Measurements from ENCODE around the gene METTL9.
"Not testable (repeated sequence)": the region's sequence is repeated elsewhere in the genome, so short reads cannot be mapped to it uniquely, and the experiment has no call there.

The METTL9 gene

GRCh38 chr16:21656795-21657768 lies 57.7 kb downstream of the METTL9 start:
- DNase-seq (ENCODE audit: low read depth, low spot score), result peak; percentile 36

DNA sequence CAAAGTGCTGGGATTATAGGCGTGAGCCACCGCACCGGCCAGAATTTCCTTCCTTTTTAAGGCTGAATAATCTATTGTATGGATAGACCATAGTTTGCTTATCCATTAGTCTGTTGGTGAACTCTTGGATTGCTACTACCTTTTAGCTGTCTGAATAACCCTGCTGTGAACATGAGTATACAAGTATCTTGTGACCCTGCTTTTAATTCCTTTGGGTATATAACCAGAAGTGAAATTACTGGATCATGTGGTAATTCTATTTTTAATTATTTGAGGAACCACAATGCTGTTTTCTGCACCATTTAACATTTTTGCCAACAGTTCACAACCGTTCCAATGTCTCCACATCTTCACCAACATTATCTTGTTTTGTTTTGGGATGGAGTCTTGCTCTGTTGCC lies 59.7 kb downstream of the METTL9 start:
- DNase-seq (ENCODE audit: low read depth, low spot score), result no peak

GRCh38 chr16:21663889-21664647 lies 64.7 kb downstream of the METTL9 start, which contains the start of gene OTOA:
Gene OTOA, plus strand, starts transcription at chr16:21663968. Its CDS starts 14,547 bp downstream, at chr16:21678515.
- no peak for DNase-seq (ENCODE audit: low read depth, low spot score)

DNA sequence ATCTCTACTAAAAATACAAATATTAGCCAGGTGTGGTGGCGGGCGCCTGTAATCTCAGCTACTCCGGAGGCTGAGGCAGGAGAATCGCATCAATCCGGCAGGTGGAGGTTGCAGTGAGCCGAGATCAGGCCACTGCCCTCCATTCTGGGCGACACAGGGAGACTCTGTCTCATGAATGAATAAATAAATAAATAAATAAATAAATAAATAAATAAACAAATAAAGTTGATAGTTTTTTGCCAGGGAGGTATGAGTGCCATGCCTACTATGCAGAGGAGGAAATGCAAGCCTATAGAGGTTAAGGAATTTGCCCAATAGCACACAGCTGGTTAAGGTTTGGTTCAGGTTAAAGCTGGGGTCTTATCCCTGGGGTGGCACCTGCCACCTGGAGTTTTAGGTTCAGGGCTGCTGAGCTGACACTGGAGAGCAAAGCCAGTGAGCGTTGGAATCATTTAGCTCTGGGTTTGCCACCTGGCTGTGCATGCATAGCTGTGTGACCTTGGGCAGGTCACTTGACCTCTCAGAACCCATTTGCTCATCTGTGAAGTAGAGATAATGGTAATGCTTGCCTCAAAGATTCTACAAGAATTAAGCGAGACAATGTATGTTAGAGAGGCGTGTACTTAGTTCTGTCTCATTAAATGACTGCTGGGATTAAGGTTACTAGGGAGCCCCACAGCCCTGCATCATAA lies 65.6 kb downstream of the METTL9 start:
- DNase-seq (ENCODE audit: low read depth, low spot score), result no peak

DNA sequence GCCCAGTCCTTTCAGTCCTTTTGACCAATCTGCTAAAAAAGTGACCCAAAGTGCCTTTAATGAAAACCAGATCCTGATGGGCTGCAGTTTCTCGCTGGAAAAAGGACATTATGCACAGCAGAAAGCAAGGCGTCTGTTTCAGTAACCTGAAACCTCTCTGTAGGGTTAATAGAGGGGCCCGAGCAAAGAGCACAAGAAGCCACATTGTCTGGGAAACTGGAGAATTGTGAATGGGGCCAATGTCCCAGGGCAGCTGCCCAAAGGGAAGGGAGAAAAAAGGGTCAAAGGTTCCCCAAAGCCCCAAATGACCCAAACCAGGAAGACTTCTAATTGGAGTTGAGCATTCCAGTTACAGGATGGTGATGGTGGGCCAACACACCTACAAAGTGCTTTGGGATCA lies 67.4 kb downstream of the METTL9 start:
- no peak for DNase-seq (ENCODE audit: low read depth, low spot score)

GRCh38 chr16:21667575-21667974 lies 68.2 kb downstream of the METTL9 start:
- no peak for DNase-seq (ENCODE audit: low read depth, low spot score)

DNA sequence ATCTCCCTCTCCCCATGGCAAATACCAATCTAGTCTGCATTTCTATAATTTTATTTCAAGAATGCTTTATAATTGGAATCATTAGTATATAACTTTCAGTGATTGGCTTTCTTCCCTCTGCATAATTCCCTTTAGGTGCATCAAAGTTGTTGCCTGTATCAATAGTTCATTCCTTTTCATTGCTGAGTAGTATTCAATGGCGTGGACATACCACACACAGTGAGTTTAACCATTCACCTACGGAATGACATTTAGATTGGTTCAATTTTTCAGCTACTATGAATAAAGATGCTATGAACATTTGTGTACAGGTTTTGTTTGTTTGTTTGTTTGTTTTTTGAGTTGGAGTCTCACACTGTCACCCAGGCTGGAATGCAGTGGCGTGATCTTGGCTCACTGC lies 74.1 kb downstream of the METTL9 start:
- DNase-seq (ENCODE audit: low read depth, low spot score), result no peak

GRCh38 chr16:21674456-21674855 lies 75.1 kb downstream of the METTL9 start:
- not testable (repeated sequence) for DNase-seq (ENCODE audit: low read depth, low spot score)

DNA sequence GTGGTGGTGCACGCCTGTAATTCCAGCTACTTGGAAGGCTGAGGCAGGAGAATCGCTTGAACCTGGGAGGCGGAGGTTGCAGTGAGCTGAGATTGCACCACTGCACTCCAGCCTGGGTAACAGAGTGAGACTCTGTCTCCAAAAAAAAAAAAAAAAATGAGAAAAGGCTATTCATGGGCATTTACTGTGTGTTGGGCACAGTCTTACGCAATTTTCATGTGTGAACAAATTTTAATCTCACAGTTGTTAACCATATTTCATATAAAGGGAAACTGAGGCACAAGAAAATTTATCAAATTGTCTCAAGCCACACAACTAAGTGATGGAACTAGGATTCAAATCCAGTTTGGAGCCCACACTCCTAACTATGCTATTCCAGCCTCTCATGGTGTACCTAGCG lies 81.3 kb downstream of the METTL9 start:
- DNase-seq (ENCODE audit: low read depth, low spot score), result not testable (repeated sequence)

- DNase-seq (ENCODE audit: low read depth, low spot score), result no peak
Measured at GRCh38 chr16:21683184-21683583, 83.8 kb downstream of the METTL9 start.

DNA sequence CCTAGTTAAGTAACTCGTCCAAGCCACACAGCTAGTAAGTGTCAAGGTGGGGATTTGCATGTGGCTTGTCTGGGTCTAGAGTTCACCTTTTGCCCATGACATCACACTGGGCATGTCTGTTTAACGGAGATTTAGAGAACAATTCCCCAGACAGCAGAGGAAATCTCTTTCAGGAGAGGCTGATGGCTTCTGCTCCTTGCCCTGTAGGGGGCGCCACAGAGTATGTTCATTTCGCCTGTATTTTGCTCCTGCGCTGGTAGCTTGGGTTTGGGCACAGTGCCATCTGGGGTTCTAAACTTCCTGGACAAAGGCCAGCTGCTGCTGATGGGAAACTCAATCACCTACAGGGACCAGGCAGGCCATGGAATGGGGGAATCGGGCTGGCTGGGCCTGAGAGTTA lies 84.8 kb downstream of the METTL9 start:
- no peak for DNase-seq (ENCODE audit: low read depth, low spot score)

DNA sequence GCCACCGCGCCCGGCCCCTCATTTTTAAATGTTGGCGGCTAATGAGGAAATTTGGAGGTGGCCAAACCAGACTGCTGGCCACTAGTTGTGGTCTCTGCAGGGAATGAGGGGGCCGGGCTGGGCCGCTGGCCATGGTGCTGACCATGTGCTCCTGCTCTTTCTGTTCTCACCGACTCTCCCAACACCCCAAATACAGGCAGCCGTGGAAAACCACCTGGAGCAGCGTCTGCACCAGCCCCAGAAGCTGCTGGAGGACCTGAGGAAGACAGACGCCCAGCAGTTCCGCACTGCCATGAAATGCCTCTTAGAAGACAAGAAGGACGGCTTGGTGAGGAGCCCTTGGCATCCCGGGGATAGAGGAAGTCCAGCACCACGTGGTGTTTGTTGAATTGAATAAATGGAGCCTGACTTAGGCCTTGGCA lies 85.7 kb downstream of the METTL9 start:
- no peak for DNase-seq (ENCODE audit: low read depth, low spot score)

DNA sequence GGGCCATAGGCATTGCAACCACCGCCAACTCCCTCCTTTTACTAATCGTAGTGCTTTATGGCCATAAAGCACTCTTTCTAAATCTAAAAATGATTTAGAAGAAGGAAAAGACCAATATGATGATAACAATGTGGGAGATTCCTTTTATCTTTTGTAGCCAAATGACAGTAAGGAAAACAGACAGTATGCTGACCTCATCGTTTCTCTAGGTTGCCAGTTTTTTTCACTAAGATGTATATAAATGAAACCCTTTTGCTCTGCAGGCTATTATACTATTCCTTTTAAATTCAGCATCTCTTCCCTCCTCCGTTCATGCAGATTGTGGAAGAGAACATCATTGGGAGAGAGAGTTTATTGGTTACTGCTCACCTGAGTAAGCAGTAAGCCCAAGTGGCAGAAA lies 89.7 kb downstream of the METTL9 start:
- no peak for DNase-seq (ENCODE audit: low read depth, low spot score)

DNA sequence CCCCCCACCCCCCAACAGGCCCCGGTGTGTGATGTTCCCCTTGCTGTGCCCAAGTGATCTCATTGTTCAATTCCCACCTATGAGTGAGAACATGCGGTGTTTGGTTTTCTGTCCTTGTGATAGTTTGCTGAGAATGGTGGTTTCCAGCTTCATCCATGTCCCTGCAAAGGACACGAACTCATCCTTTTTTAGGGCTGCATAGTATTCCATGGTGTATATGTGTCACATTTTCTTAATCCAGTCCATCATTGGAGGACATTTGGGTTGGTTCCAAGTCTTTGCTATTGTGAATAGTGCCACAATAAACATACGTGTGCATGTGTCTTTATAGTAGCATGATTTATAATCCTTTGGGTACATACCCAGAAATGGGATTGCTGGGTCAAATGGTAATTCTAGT lies 91.6 kb downstream of the METTL9 start:
- DNase-seq (ENCODE audit: low read depth, low spot score), result not testable (repeated sequence)

DNA sequence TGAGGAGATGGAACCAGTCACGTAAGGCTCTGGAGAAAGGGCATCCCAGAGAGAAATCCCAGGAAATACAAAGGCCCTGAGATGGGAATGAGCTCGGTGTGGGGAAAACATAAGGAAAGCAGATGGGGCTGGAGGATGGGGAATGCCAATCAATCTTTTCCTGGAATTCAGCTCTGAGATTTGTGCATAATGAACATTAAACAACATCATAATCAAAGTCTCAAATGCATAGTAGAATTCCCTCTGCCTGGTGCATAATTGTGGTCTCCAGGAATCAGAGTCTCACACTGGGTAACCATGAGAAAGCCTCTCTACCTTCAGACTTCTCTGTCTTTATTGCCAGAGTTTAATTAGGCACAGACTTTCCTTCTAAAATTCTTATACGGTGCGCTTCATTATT lies 95.2 kb downstream of the METTL9 start:
- no peak for DNase-seq (ENCODE audit: low read depth, low spot score)

GRCh38 chr16:21697032-21697431 lies 97.7 kb downstream of the METTL9 start:
- no peak for DNase-seq (ENCODE audit: low read depth, low spot score)

GRCh38 chr16:21698169-21699032 lies 99.0 kb downstream of the METTL9 start:
- no peak for DNase-seq (ENCODE audit: low read depth, low spot score)

GRCh38 chr16:21701271-21701670 lies 101.9 kb downstream of the METTL9 start:
- DNase-seq (ENCODE audit: low read depth, low spot score), result no peak

DNA sequence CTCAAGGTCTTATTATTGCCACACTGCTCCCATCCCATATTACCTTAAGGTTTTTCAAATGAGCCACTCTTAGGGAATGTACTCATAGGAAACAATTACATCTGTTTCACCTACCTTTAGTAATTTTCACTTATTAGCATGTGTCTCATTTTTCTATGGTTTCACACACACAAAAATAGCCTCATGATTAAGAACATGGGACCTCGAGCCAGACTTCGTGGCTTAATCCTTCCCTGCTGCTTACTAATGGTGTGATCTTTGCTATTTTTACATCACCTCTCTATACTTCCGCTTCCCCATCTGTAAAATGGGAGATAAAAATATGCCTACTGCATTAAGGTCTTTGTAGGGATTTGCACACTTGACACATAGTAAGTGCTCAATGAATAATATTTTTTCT lies 102.9 kb downstream of the METTL9 start:
- DNase-seq (ENCODE audit: low read depth, low spot score), result no peak

- no peak for DNase-seq (ENCODE audit: low read depth, low spot score)
Measured at GRCh38 chr16:21703156-21703555, 103.8 kb downstream of the METTL9 start.

- DNase-seq (ENCODE audit: low read depth, low spot score), result no peak
Measured at GRCh38 chr16:21703589-21704174, 104.3 kb downstream of the METTL9 start.

Measured in activated CD4-positive, CD25-positive, alpha-beta regulatory T cell treated with anti-CD3 and anti-CD28 coated beads, Interleukin-2, amount 50 U/mL, for 16 hours (primary cell).